ENCODE data around the gene TMEM176A. TPM values are rescaled to one million over a fixed set of nuclear protein-coding genes. Genes with fewer than 3 reads are reported as not detected.

Gene TMEM176A
- total RNA-seq, 3 donors from 2014 or later, result 0.20 to 0.24 (median 0.22) TPM

DNA sequence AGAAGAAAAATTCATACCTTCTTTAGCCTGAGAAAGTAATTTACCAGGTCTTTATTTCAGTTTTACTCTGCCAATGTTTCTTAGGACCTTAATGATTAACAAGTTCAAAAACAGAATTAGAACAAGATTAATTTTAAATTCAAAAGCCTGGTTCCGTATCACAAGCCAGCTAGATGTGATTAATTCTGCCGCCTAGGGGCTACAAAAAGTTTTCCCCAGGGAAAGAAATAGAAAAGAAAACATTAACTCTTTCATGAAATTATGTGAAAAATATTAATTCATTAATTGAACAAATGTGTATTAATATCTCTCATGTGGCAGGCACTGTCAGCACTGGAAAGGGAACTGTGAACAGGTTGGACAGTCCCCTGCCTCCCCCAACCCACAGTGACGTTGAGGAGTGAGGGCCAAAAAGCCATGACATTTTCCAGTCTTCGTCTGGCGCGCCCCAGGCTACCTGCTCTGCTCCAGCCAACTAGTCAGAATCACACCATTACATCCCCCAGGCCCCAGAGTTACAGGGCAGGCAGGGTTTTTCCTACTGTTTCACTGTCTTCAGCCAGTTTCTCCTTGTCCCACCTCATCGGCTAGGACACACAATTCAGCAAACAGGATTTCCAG lies 20.1 kb downstream of the TMEM176A start:
- H3K27me3 Mint-ChIP-seq (ENCODE audit: low read depth), result peaks cover 14% of the 10 kb centered on the region

DNA sequence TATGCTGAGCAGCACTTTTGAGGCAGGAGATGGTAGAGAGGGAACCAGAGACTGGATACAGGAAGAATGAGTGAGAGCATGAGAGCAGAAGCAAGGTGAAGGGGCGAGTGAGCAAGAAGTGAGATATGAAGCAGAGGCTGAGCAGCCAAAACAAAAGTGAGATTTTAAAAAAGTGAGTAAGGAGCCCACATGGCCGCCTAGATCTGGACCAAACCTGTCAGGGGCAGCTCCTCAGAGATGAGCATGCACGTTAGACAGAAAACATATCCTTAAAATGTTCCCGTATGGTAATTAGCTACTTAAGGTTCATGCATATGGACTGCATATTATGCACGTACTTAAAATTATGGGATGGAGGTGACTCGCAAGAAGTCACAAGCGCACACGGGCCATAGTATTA lies 22.5 kb downstream of the TMEM176A start:
- Mint-ChIP-seq H3K36me3 (ENCODE audit: insufficient read depth) (no peaks in the 10 kb centered on the region), H3K4me1 (ENCODE audit: low read depth) (no peaks in the 10 kb centered on the region), H3K27me3 (ENCODE audit: low read depth) (peaks cover 13% of the 10 kb centered on the region), H3K4me3 (no peak overlapping the region), H3K9me3 (peaks cover 10% of the 10 kb centered on the region)
- no peak for ATAC-seq
- DNase-seq, result no peak

More for the DNA sequence above, 20.1 kb downstream of the TMEM176A start:
- ATAC-seq, result no peak
- Mint-ChIP-seq H3K9me3 (peaks cover 17% of the 10 kb centered on the region), H3K4me1 (ENCODE audit: low read depth) (no peaks in the 10 kb centered on the region), H3K4me3 (no peak overlapping the region), H3K36me3 (ENCODE audit: insufficient read depth) (no peaks in the 10 kb centered on the region)
- DNase-seq, result no peak

DNA sequence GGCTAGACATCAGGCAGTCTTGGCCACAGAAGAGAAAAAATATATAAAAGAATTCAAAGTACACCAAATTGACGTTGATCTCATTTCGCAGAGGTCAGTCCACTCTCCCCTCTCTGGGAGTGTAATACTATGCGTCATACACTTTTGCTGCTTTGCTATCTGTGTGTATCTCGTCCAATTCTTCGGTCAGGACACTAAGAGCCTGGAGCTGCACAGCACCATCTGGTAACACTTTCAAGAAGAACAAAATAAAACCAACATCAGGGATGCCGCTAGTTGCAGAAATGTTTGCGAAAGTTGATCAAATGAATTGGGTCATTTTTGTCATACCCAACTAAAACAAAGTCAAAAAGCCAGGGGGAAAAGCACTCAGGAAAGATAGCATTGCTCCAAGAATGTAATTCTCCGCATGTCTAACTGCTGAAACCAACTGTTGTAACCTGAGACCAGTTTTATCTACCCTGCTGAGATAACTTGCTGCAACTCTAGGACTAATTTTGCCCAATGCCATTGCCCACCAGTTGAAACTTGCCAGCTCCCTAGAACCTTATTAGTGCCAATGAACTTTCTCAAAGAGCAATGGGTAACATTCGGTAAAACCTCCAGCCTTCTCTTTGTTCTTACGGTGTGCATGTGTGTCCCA lies 23.0 kb downstream of the TMEM176A start:
- ATAC-seq, result no peak
- H3K4me1 Mint-ChIP-seq (ENCODE audit: low read depth), result no peaks in the 10 kb centered on the region

DNA sequence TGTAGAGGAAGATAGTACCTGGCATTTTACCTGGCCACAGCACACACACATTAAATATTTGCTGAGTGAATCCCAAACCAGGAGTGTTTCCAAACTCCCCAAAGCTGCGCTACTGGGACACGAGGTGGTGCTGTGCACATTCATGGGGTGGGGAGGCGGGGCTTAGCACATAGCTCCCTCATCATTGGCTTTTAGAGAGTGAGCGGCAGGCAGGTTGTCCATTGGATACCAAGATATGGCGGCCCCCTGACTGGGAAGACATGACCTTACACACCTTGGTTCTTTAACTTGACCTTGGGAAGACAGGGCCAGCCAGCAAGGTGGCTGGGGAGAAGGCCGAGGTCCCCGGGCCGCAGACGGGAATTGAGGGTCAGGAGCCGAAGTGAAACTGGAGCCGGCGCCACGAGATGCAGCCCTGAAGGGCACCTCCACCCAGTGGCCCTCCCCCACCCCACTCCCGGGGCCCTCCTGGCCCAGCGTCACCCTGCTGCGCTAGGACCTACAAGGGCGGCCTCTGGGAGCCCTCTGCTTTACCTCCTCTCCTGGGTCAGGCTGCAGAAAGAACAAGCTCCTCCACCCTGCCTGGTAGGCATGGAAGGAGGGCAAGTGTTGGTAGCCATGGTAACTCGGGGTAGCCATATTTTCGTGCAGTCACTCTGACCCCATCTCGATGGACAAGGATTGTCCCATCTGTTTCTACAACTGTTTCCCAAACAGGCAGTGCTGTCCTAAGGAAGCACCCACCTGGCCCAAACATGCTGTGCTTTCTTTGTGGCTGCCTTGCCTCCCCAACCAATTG lies 24.0 kb downstream of the TMEM176A start:
- no peak for ATAC-seq
- Mint-ChIP-seq H3K4me3 (no peak overlapping the region), H3K27me3 (ENCODE audit: low read depth) (peaks cover 11% of the 10 kb centered on the region), H3K4me1 (ENCODE audit: low read depth) (no peaks in the 10 kb centered on the region), H3K9me3 (peaks cover 10% of the 10 kb centered on the region), H3K36me3 (ENCODE audit: insufficient read depth) (no peaks in the 10 kb centered on the region)
- DNase-seq, result no peak

More for the DNA sequence above, 23.0 kb downstream of the TMEM176A start:
- Mint-ChIP-seq H3K36me3 (ENCODE audit: insufficient read depth) (no peaks in the 10 kb centered on the region), H3K4me3 (no peak overlapping the region), H3K9me3 (peaks cover 10% of the 10 kb centered on the region), H3K27me3 (ENCODE audit: low read depth) (peaks cover 13% of the 10 kb centered on the region)
- DNase-seq, result no peak

DNA sequence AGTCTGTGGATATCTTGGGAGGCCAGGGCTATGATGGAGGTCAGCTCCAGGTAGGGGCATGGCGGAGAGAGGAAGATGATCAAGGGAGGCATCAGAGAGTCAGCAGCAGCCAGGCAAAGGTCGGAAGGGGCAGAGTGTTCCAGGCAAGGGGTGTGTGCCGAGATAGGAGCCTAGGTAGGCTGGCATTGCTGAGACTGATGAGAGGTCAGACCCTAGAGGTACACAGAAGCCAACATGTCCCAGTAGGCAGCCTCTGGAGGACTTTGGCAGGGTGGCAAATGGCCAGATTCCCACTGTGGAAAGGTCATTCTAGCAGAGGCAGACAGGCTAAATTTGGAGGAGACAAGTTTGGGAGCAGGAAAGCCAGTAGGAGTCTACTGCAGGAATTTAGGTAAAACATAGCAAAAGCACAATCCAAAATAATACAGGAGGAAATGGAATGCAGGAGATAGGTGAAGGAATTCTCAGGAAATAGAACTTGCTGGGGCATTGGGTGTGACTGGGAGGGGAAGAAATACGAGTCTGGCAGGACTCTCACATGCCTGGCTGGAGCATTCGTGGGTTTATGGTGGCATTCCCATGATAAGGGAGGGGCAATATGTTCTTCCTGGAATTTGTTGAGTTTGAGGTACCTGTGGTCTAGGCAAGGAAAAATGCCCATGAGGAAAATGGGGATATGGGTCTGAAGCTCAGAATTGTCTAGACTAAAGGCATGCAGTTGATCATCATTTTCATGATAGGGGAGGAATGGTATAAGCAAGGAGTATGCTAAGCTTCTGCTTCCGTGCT lies 25.7 kb downstream of the TMEM176A start:
- Mint-ChIP-seq H3K9me3 (peaks cover 9% of the 10 kb centered on the region), H3K36me3 (ENCODE audit: insufficient read depth) (no peaks in the 10 kb centered on the region), H3K4me1 (ENCODE audit: low read depth) (no peaks in the 10 kb centered on the region), H3K27me3 (ENCODE audit: low read depth) (peaks cover 15% of the 10 kb centered on the region), H3K4me3 (no peak overlapping the region)
- ATAC-seq (no peak), DNase-seq (no peak)

DNA sequence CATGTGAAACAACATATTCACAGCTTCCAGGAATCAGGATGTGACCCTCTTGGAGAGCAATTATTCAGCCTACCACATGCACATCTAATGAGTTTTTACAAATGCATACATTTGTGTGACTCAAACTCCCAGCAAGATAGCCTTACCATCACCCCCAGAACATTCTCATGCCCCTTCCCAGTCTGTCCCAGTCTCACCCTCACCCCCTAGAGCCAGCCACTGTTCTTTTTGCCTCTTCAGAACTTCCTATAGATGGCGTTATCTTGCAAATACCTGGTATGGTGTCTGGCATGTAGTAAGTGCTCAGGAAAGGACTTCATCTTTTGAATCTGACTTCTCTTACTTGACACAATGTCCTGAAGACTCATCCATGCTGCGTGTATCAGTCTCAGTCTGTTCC lies 27.8 kb downstream of the TMEM176A start:
- no peak overlapping the region for H3K4me3 Mint-ChIP-seq
- H3K36me3 Mint-ChIP-seq (ENCODE audit: insufficient read depth), result no peaks in the 10 kb centered on the region
- no peak for ATAC-seq
- no peaks in the 10 kb centered on the region for H3K4me1 Mint-ChIP-seq (ENCODE audit: low read depth)
- peaks cover 32% of the 10 kb centered on the region for H3K27me3 Mint-ChIP-seq (ENCODE audit: low read depth)
- no peak for DNase-seq
- no peaks in the 10 kb centered on the region for H3K9me3 Mint-ChIP-seq

DNA sequence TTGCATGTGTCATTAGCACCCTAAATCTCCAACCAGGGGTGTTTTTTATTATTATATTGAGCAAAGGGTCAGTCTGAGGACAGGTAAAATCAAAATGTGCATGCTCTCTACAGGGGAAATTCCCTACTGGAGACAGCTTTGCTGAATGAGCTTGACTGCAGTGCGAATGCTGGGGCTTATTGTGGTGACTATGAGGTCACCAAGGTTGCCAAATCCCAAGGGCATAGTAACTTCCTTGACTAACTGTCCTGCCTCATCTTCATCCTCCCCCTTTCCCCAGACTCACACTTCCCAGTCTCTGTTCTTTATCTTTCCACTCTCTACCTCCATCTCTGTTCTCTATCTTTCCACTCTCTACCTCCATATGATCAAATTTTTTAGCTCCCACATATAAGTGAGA lies 28.9 kb downstream of the TMEM176A start:
- Mint-ChIP-seq H3K27me3 (ENCODE audit: low read depth) (peaks cover 40% of the 10 kb centered on the region), H3K36me3 (ENCODE audit: insufficient read depth) (no peaks in the 10 kb centered on the region), H3K4me3 (no peak overlapping the region), H3K4me1 (ENCODE audit: low read depth) (no peaks in the 10 kb centered on the region), H3K9me3 (no peaks in the 10 kb centered on the region)
- ATAC-seq (no peak), DNase-seq (no peak)

DNA sequence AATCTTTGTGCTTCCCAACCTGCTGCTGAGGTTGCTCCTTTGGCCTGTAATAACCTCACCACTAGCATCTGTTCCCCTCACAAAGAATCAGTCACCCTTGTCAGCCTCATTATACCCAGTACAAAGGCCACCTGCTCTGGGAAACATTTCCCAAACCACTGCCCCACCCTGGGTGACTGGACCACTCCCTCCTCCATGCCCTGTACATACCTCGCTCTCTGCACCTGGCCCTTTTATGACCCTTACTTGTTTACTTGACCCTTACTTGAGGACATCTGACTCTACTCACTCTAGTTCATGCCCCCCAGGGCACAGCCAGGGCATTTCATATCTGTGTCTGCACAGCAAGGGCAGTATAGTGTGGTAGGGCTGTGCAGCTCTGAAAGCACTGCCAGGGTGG lies 30.4 kb downstream of the TMEM176A start:
- ATAC-seq, result no peak
- H3K4me1 Mint-ChIP-seq (ENCODE audit: low read depth), result no peaks in the 10 kb centered on the region
- peaks cover 41% of the 10 kb centered on the region for H3K27me3 Mint-ChIP-seq (ENCODE audit: low read depth)
- no peaks in the 10 kb centered on the region for H3K36me3 Mint-ChIP-seq (ENCODE audit: insufficient read depth)
- no peaks in the 10 kb centered on the region for H3K9me3 Mint-ChIP-seq
- H3K4me3 Mint-ChIP-seq, result no peak overlapping the region
- no peak for DNase-seq

DNA sequence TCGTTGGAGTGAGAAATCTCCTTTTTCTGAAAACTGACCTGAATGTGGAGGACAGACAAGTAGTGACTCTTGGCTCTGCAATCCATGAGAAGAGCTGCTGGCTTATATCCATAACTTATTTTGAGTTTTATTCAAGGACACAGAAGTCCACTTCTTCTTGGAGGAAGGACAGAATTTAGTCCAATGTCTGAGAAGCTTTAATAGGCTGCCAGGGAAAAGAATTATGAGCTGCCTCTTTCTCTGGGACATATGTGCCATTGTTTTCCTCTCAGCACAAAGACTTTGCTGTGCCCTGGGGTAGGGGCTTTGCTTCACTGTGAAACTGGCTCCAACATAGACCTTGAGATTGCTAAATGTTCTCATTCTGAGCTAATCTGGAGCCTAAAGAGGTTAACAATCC lies 31.3 kb downstream of the TMEM176A start:
- DNase-seq (no peak), ATAC-seq (no peak)
- no peak overlapping the region for H3K4me3 Mint-ChIP-seq
- H3K4me1 Mint-ChIP-seq (ENCODE audit: low read depth), result no peaks in the 10 kb centered on the region
- H3K27me3 Mint-ChIP-seq (ENCODE audit: low read depth), result peaks cover 36% of the 10 kb centered on the region
- H3K9me3 Mint-ChIP-seq, result no peaks in the 10 kb centered on the region
- H3K36me3 Mint-ChIP-seq (ENCODE audit: insufficient read depth), result no peaks in the 10 kb centered on the region

DNA sequence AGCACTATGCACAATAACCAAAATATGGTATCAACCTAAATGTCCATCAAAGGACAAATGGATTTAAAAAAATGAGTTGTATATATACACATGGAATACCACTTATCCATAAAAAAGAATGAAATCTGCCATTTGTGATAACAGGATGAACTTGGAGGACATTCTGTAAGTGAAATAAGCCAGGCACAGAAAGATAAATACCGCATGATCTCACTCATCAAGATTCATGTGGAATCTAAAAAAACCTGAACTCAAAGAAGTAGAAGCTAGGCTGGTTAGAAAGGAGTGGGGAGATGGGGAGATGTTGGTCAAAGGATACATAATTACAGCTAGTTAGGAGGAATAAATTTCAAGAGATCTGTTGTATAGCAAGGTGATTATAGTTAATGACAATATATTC lies 34.5 kb downstream of the TMEM176A start:
- no peak overlapping the region for H3K4me3 Mint-ChIP-seq
- peaks cover 36% of the 10 kb centered on the region for H3K27me3 Mint-ChIP-seq (ENCODE audit: low read depth)
- no peaks in the 10 kb centered on the region for H3K4me1 Mint-ChIP-seq (ENCODE audit: low read depth)
- no peak for ATAC-seq
- H3K36me3 Mint-ChIP-seq (ENCODE audit: insufficient read depth), result no peaks in the 10 kb centered on the region
- H3K9me3 Mint-ChIP-seq, result no peaks in the 10 kb centered on the region
- DNase-seq, result no peak

DNA sequence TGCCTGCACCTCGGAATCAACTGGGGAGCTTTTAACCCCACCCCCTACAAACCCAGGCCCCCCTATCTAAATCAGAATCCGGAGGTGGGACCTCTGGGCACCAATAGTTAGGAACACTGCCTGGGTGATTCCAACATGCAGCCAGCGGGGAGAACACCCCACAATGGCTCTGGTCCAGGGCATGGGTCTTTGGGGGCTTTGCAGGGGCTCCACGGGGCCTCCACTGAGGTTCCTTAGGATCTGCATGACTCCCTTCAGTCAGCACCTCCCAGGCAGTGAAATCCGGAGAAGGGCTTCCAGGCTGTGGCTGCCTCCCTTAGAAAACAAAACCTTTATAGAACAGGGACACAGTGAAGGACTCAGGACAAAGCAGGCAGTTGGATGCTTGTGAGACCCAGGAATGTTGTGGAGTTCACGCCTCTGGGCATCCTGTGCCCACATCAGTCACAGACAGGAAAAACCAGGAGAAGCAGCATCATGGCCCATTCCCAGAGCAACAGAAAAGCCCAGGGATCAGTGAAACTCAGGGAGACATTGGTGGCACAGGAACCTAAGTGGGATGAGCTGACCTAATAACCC lies 35.2 kb downstream of the TMEM176A start:
- Mint-ChIP-seq H3K4me3 (no peak overlapping the region), H3K4me1 (ENCODE audit: low read depth) (no peaks in the 10 kb centered on the region), H3K9me3 (no peaks in the 10 kb centered on the region), H3K27me3 (ENCODE audit: low read depth) (peaks cover 33% of the 10 kb centered on the region), H3K36me3 (ENCODE audit: insufficient read depth) (no peaks in the 10 kb centered on the region)
- DNase-seq (no peak), ATAC-seq (no peak)

DNA sequence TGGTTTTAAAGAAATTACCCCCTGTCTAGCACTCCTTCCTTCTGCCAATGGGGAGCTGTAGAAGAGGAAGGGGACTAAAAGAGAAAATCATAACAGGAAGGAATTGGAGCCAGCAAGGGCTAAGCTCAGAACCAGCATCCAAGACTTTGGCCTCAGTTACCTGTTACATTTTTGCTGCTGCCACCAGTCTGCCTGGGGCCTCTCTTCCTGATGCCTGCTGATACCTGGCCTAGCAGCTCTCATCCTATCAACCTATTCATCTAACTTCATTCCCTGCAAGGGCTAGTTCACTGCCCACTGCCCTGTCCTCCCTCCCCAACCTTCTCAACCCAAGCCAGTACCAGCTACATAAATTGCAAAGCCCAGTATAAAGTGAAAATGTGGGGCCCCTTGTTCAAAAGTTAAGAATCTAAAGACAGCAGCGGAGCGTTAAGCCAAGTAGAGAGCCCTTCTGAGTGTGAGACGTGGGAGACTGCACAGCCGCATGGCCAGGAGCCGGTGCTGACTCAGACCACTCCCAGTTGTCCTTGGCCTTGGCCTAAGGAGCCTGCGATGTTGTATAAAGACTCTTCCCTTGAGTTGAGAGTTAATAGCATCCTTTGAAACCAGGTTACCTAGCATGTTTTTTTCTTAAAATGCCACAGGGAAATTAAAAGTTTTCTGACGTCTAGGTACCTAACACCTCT lies 38.5 kb downstream of the TMEM176A start:
- no peak for DNase-seq

DNA sequence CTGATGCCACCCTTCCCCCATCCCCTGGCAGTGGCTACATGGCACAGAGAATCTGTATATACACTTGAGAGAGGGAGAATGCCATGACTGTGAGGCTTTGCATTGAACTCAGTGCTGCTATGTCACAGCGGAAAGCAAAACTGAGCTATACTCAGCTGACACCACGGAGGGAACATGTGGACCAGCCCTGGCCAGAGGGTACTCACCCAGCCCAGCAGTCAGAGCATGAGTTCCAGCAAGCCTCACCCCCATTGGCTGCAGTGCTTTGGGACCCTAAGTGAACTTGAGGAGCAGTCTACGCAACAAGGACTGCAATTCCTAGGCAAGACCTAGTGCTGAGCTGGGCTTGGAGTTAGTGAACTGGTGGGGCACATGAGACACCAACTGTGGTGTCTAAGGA lies 41.4 kb downstream of the TMEM176A start:
- no peak overlapping the region for H3K4me3 Mint-ChIP-seq
- H3K4me1 Mint-ChIP-seq (ENCODE audit: low read depth), result no peaks in the 10 kb centered on the region
- H3K27me3 Mint-ChIP-seq (ENCODE audit: low read depth), result peaks cover 4% of the 10 kb centered on the region
- ATAC-seq, result no peak
- no peaks in the 10 kb centered on the region for H3K9me3 Mint-ChIP-seq
- H3K36me3 Mint-ChIP-seq (ENCODE audit: insufficient read depth), result no peaks in the 10 kb centered on the region
- DNase-seq, result no peak

More for the DNA sequence above, 38.5 kb downstream of the TMEM176A start:
- Mint-ChIP-seq H3K9me3 (no peaks in the 10 kb centered on the region), H3K4me3 (no peak overlapping the region), H3K4me1 (ENCODE audit: low read depth) (no peaks in the 10 kb centered on the region), H3K27me3 (ENCODE audit: low read depth) (peaks cover 9% of the 10 kb centered on the region), H3K36me3 (ENCODE audit: insufficient read depth) (no peaks in the 10 kb centered on the region)
- ATAC-seq, result no peak

Data from activated T-cell treated with anti-CD3 and anti-CD28 coated beads, Interleukin-2, amount 50 U/mL, for 4 hours (primary cell).